Smooth muscle cell (in vitro differentiated cells): ENCODE measurements around the gene DAGLB. TPM values are rescaled to one million over a fixed set of nuclear protein-coding genes. Genes with fewer than 3 reads are reported as not detected.

ENCODE experiments used
- DNase-seq: peaks from one replicate; lab custom pipeline; 2025; ENCODE audit not compliant: unreplicated experiment; lab: John Stamatoyannopoulos, UW
- H2AFZ ChIP-seq: fragments of 200-600 bp; sonication (generic); 2 replicates; pipeline ENCODE4 v1.6.0; 2016; ENCODE audit warnings: antibody characterized with exemption, low read depth, mild to moderate bottlenecking
- H3F3A ChIP-seq: fragments of 200-600 bp; sonication (generic); 2 replicates; pipeline ENCODE4 v1.6.0; 2017; ENCODE audit warnings: antibody characterized with exemption, low read depth
- H3K27ac ChIP-seq: fragments of 200-600 bp; sonication (generic); 2 replicates; pipeline ENCODE4 v1.5.1; 2016; ENCODE audit warnings: low read depth, mild to moderate bottlenecking
- H3K27me3 ChIP-seq: fragments of 200-600 bp; sonication (generic); 2 replicates; pipeline ENCODE4 v1.6.1; 2016; ENCODE audit warnings: low read depth, mild to moderate bottlenecking
- H3K36me3 ChIP-seq: fragments of 200-600 bp; sonication (generic); 2 replicates; pipeline ENCODE4 v1.5.1; 2016; ENCODE audit warnings: low read depth
- H3K4me1 ChIP-seq: fragments of 200-600 bp; sonication (generic); 2 replicates; pipeline ENCODE4 v1.5.1; 2016; ENCODE audit warnings: low read depth
- H3K4me2 ChIP-seq: fragments of 200-600 bp; sonication (generic); 2 replicates; pipeline ENCODE4 v1.6.0; 2016; ENCODE audit warnings: mild to moderate bottlenecking
- H3K4me3 ChIP-seq: fragments of 200-600 bp; sonication (generic); 2 replicates; pipeline ENCODE4 v1.5.1; 2016; ENCODE audit warnings: mild to moderate bottlenecking
- H3K79me2 ChIP-seq: fragments of 200-600 bp; sonication (generic); 2 replicates; pipeline ENCODE4 v1.6.0; 2016; ENCODE audit warnings: low read depth, mild to moderate bottlenecking
- H3K9ac ChIP-seq: fragments of 200-600 bp; sonication (generic); 2 replicates; pipeline ENCODE4 v1.6.0; 2016; ENCODE audit warnings: low read depth
- H3K9me3 ChIP-seq: fragments of 200-600 bp; sonication (generic); replicated peaks from 2 replicates; pipeline ENCODE4 v1.5.1; 2016; ENCODE audit warnings: low read depth
- H4K20me1 ChIP-seq: fragments of 200-600 bp; sonication (generic); 2 replicates; pipeline ENCODE4 v1.6.0; 2016; ENCODE audit warnings: low read depth
- CTCF ChIP-seq: fragments of 200-600 bp; sonication (generic); IDR thresholded peaks from 2 replicates; pipeline ENCODE4 v1.5.1; 2017; ENCODE audit warnings: borderline replicate concordance, mild to moderate bottlenecking, antibody characterized with exemption; ENCODE audit not compliant: insufficient read depth, poor library complexity, severe bottlenecking
- WGBS: methylation state at CpG from one replicate; pipeline ENCODE4 v1.1.7; 2016; ENCODE audit warnings: low lambda C conversion rate; 5-methylcytosine and 5-hydroxymethylcytosine counted together
- polyA plus RNA-seq: library from polyadenylated mRNA; unstranded; fragments of >200 nt; fragmentation: Nextera tagmentation; extraction: Ambion mirVana; gene quantifications from 2 replicates; pipeline ENCODE4 v1.2.1, GENCODE V29; 2016
- total RNA-seq: library from RNA; depleted of rRNA; stranded (reverse); fragments of >200 nt; gene quantifications from 2 replicates; pipeline ENCODE4 v1.2.3, GENCODE V29; 2014

Gene DAGLB
- total and polyA plus RNA-seq, 2 experiments from 2014 or later, result 14.1 to 21.3 TPM

DNA sequence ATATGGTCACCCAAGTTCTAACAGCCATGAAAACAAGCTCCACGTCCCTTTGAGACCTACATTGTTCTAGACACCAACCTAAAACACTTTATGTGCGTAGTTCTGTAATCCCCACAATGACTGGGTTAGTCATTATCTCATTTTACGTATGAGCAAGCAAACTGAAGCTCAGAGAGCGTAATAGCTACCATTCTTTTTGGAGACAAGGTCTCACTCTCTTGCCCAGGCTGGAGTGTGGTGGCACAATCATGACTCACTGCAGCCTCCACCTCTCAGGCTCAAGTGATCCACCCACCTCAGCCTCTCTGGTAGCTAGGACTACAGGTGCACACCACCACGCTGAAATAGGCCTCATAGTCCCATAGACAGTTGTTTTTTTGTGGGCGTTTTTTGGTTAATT, 10.5 kb downstream of the DAGLB start:
- H3K4me3 ChIP-seq, result no peak overlapping the region
- H3F3A ChIP-seq, result peaks cover 9% of the 10 kb centered on the region
- no peak overlapping the region for H3K27ac ChIP-seq
- H3K36me3 ChIP-seq, result no peaks in the 10 kb centered on the region
- TF ChIP-seq CTCF, result no peak
- H3K79me2 ChIP-seq, result peaks cover 35% of the 10 kb centered on the region
- H3K9me3 ChIP-seq, result no peaks in the 10 kb centered on the region
- no peak overlapping the region for H3K9ac ChIP-seq
- no peak for DNase-seq
- no peak overlapping the region for H2AFZ ChIP-seq
- H3K4me1 ChIP-seq, result no peaks in the 10 kb centered on the region
- WGBS, result 80% methylated on average over 6 of the region's 6 CpGs
- peaks cover 36% of the 10 kb centered on the region for H4K20me1 ChIP-seq
- H3K27me3 ChIP-seq, result no peaks in the 10 kb centered on the region
- H3K4me2 ChIP-seq, result no peak overlapping the region

DNA sequence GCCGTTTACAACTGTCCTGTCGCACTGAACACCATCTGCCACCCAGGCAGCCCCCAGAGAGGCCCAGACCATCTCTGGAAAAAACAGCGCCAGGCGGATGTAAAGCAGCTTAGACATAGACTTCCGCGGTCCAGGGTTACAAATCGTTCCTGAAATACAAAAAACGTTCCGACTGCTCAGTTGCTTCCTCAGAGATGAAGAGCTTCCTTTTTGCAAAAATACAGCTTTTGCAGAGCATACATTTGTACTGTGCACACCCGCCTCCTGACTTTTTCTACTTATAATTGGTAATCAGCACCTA, 11.4 kb downstream of the DAGLB start:
- Histone ChIP-seq H4K20me1 (peaks cover 36% of the 10 kb centered on the region), H3K36me3 (no peaks in the 10 kb centered on the region), H3K79me2 (peaks cover 32% of the 10 kb centered on the region), H3K9me3 (no peaks in the 10 kb centered on the region), H3K4me2 (no peak overlapping the region), H2AFZ (no peak overlapping the region), H3K27me3 (no peaks in the 10 kb centered on the region), H3F3A (peaks cover 9% of the 10 kb centered on the region), H3K9ac (no peak overlapping the region), H3K27ac (no peak overlapping the region), H3K4me3 (no peak overlapping the region), H3K4me1 (no peaks in the 10 kb centered on the region)
- 93% methylated on average over 10 of the region's 10 CpGs for WGBS
- TF ChIP-seq CTCF, result no peak
- no peak for DNase-seq

DNA sequence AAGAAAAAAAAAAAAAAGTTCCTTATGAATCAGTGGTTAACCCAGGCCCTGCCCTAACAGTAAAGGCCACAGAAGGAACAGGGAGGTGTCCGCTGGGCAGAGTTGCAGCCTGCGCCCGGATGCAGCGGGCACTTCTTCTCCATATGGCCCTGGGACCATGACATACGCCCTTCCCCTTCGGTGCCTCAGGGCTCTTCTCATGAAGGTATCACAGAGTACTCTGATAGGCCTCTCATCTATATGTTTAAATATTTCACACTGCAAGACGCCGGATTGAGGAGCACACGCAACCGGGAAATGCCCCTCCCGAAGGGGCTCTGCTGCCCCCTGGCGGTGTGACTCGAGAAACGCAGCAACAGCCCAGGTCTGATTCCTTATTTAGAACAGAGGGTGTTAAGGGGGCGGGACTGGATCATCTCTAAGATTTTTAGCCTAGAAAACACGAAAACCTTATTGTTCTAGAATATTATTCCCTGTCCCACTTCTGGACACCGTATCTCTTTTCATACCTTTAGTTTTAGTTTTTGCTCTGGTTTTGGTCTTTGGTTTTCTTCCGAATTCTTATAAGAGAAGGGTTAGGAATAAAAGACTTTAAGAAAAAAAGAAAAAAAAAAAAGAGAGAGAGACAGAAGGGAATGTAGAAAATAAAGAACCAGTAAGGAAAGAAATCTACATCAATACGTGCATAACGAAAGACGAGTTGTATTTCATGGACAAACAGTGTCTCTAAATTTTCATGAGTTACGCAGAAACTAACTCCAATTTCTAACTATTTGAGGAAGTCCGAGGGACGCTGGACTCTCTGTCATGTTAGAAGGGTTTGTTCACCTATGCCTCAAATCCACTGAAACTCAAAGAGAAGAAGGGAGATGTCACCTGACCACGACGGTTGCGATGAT, 12.0 kb downstream of the DAGLB start:
- peak overlapping the region; percentile 60 for H3K4me2 ChIP-seq
- peaks cover 9% of the 10 kb centered on the region for H3F3A ChIP-seq
- DNase-seq, result peak; percentile 59
- no peak overlapping the region for H3K27ac ChIP-seq
- H3K4me3 ChIP-seq, result no peak overlapping the region
- no peaks in the 10 kb centered on the region for H3K4me1 ChIP-seq
- H3K27me3 ChIP-seq, result no peaks in the 10 kb centered on the region
- WGBS, result 54% methylated on average over 27 of the region's 27 CpGs
- H2AFZ ChIP-seq, result no peak overlapping the region
- peaks cover 36% of the 10 kb centered on the region for H4K20me1 ChIP-seq
- peak; percentile 95 for TF ChIP-seq CTCF
- no peak overlapping the region for H3K9ac ChIP-seq
- H3K36me3 ChIP-seq, result no peaks in the 10 kb centered on the region
- no peaks in the 10 kb centered on the region for H3K9me3 ChIP-seq
- H3K79me2 ChIP-seq, result peaks cover 30% of the 10 kb centered on the region
